K562 (cell line): Measurements from ENCODE around the gene ASCL2. TPM values are rescaled to one million over a fixed set of nuclear protein-coding genes. Genes with fewer than 3 reads are reported as not detected.

Source experiments
- ARID1B ChIP-seq: fragments of 450-650 bp; IDR thresholded peaks from 2 replicates; pipeline ENCODE4 v1.6.1; 2016; ENCODE audit warnings: antibody characterized with exemption, mild to moderate bottlenecking, inconsistent platforms
- CEBPB ChIP-seq: fragments of 450-650 bp; IDR thresholded peaks from 2 replicates; pipeline ENCODE4 v1.6.1; 2016; ENCODE audit warnings: missing genetic modification characterization, missing compliant biosample characterization
- DACH1 ChIP-seq: fragments of 450-650 bp; IDR thresholded peaks from 2 replicates; pipeline ENCODE4 v1.6.1; 2018; ENCODE audit not compliant: partially characterized antibody
- FOXA3 ChIP-seq, 2 experiments: fragments of 450-650 bp in 1 of 2; sonication (generic) in 1 of 2; formaldehyde crosslinking; IDR thresholded peaks in 1 of 2; conservative IDR thresholded peaks in 1 of 2; 2 replicates each; pipeline versions ENCODE4 v1.4.0 to v1.8.0; 2020 to 2022; ENCODE audit warnings: mild to moderate bottlenecking in 2 of 2, missing genetic modification reagents in 1 of 2
- HOMEZ ChIP-seq: fragments of 250-450 bp; sonication (Bioruptor Pico); IDR thresholded peaks from 2 replicates; pipeline ENCODE4 v1.4.0; 2020; ENCODE audit warnings: mild to moderate bottlenecking, moderate library complexity
- JUNB ChIP-seq: fragments of 450-650 bp; formaldehyde crosslinking; conservative IDR thresholded peaks from 2 replicates; pipeline ENCODE4 v1.4.0; 2020; ENCODE audit warnings: mild to moderate bottlenecking
- MTA2 ChIP-seq: fragments of 450-650 bp; IDR thresholded peaks from 2 replicates; pipeline ENCODE4 v1.6.1; 2016; ENCODE audit warnings: low read depth
- MXI1 ChIP-seq: IDR thresholded peaks from 2 replicates; pipeline ENCODE4 v1.6.1; 2011; ENCODE audit warnings: low read depth, mild to moderate bottlenecking, improper control_type of control experiment, low read length
- NCOA4 ChIP-seq: fragments of 450-650 bp; IDR thresholded peaks from 2 replicates; pipeline ENCODE4 v1.6.1; 2018; ENCODE audit warnings: mild to moderate bottlenecking; ENCODE audit not compliant: partially characterized antibody
- NONO ChIP-seq, 2 experiments: fragments of 200-400 bp in 1 of 2; fragments of 450-650 bp in 1 of 2; formaldehyde crosslinking in 1 of 2; IDR thresholded peaks; 2 replicates each; pipeline ENCODE4 v1.6.1; 2017; ENCODE audit warnings: low read depth in 2 of 2, mild to moderate bottlenecking in 2 of 2, moderate library complexity in 2 of 2, low read length in 1 of 2
- PHB ChIP-seq: fragments of 250-450 bp; sonication (Bioruptor Pico); IDR thresholded peaks from 2 replicates; pipeline ENCODE4 v1.5.0; 2021
- RBM15 ChIP-seq: fragments of 200-400 bp; formaldehyde crosslinking; IDR thresholded peaks from 2 replicates; pipeline ENCODE4 v1.6.1; 2018; ENCODE audit warnings: mild to moderate bottlenecking, low read length, moderate library complexity; ENCODE audit not compliant: insufficient read depth
- RBM34 ChIP-seq: fragments of 200-400 bp; formaldehyde crosslinking; IDR thresholded peaks from 2 replicates; pipeline ENCODE4 v1.6.1; 2018; ENCODE audit warnings: low read length, borderline replicate concordance; ENCODE audit not compliant: insufficient read depth
- SLC30A9 ChIP-seq: fragments of 250-450 bp; sonication (Bioruptor Pico); IDR thresholded peaks from 2 replicates; pipeline ENCODE4 v1.8.0; 2022; ENCODE audit warnings: mild to moderate bottlenecking, moderate library complexity
- TGIF2 ChIP-seq: sonication (generic); formaldehyde crosslinking; IDR thresholded peaks from 2 replicates; pipeline ENCODE4 v1.8.1; 2022; ENCODE audit warnings: mild to moderate bottlenecking, missing genetic modification reagents, moderate library complexity
- TRIM28 ChIP-seq: fragments of 450-650 bp; IDR thresholded peaks from 2 replicates; pipeline ENCODE4 v1.6.1; 2017
- TSC22D4 ChIP-seq: fragments of 450-650 bp; IDR thresholded peaks from 2 replicates; pipeline ENCODE4 v1.6.1; 2016; ENCODE audit warnings: missing genetic modification characterization, missing biosample characterization, control low read depth
- XRCC3 ChIP-seq: fragments of 450-650 bp; IDR thresholded peaks from 2 replicates; pipeline ENCODE4 v1.6.1; 2017; ENCODE audit warnings: mild to moderate bottlenecking, moderate library complexity
- ZBTB34 ChIP-seq: fragments of 250-450 bp; sonication (Bioruptor Pico); IDR thresholded peaks from 2 replicates; pipeline ENCODE4 v1.8.0; 2021; ENCODE audit warnings: mild to moderate bottlenecking, moderate library complexity
- ZFX ChIP-seq: sonication (generic); formaldehyde crosslinking; IDR thresholded peaks from 2 replicates; pipeline ENCODE4 v1.8.0; 2022; ENCODE audit warnings: mild to moderate bottlenecking, missing genetic modification reagents, moderate library complexity
- ZNF121 ChIP-seq: sonication (generic); formaldehyde crosslinking; conservative IDR thresholded peaks from 2 replicates; pipeline ENCODE4 v1.8.0; 2022; ENCODE audit warnings: missing genetic modification reagents
- ZNF280A ChIP-seq: fragments of 450-650 bp; IDR thresholded peaks from 2 replicates; pipeline ENCODE4 v1.6.1; 2018; ENCODE audit warnings: mild to moderate bottlenecking, low read depth; ENCODE audit not compliant: partially characterized antibody
- ZNF354B ChIP-seq: fragments of 250-450 bp; sonication (Bioruptor Pico); IDR thresholded peaks from 2 replicates; pipeline ENCODE4 v1.4.0; 2020
- ZNF583 ChIP-seq: fragments of 250-450 bp; sonication (Bioruptor Pico); IDR thresholded peaks from 2 replicates; pipeline ENCODE4 v1.4.0; 2020
- ZNF699 ChIP-seq: fragments of 250-450 bp; sonication (Bioruptor Pico); IDR thresholded peaks from 2 replicates; pipeline ENCODE4 v1.8.0; 2021; ENCODE audit warnings: mild to moderate bottlenecking, moderate library complexity; ENCODE audit not compliant: insufficient replicate concordance
- ZNF77 ChIP-seq: fragments of 250-450 bp; sonication (Bioruptor Pico); IDR thresholded peaks from 2 replicates; pipeline ENCODE4 v1.5.0; 2020
- polyA plus RNA-seq, 8 experiments: library from polyadenylated mRNA; depleted of rRNA in 4 of 8; stranded (reverse) in 5 of 8; unstranded in 3 of 8; fragments of >200 nt; fragmentation: Nextera tagmentation in 2 of 8; fragmentation: Illumina TruSeq in 1 of 8; extraction: Ambion mirVana in 2 of 8; extraction: Trizol in 1 of 8; gene quantifications; 2 replicates each; pipeline versions ENCODE4 v1.2.1 to v1.2.3, GENCODE V29; 2011 to 2014; ENCODE audit warnings: inconsistent platforms in 1 of 8, missing spikeins in 1 of 8
- total RNA-seq, 7 experiments: library from RNA; depleted of rRNA in 6 of 7; stranded (reverse); fragments of >200 nt in 6 of 7; fragmentation: Illumina TruSeq in 2 of 7; extraction: Trizol in 2 of 7; gene quantifications; 2 replicates each; pipeline versions ENCODE4 v1.2.1 to v1.2.3, GENCODE V29; 2011 to 2021; ENCODE audit warnings: low replicate concordance in 1 of 7

Gene ASCL2
- total and polyA plus RNA-seq, 9 of the 15 experiments (the other 6 are each of a cell fraction or from before 2014, with no cell fraction given): 0.11 to 1.4 (median 0.36) TPM; not detected in 2

GRCh38 chr11:2303627-2304505, 33.5 kb upstream of the ASCL2 start (continued):
- no peak for TF ChIP-seq RBM34
- TF ChIP-seq HOMEZ (CRISPR knock-in tag): no peak
- TF ChIP-seq MTA2: peak; percentile 96
- TF ChIP-seq TGIF2 (CRISPR knock-in tag): no peak
- no peak for TF ChIP-seq CEBPB (tag)
- no peak for TF ChIP-seq NCOA4
- no peak; a peak in 1 of 4 replicates for TF ChIP-seq FOXA3 (CRISPR knock-in tag; conservative IDR thresholded peaks at IDR 0.05 in 1 of 2, IDR thresholded peaks at IDR 0.05 in 1 of 2)
- TF ChIP-seq XRCC3: no peak
- no peak for TF ChIP-seq JUNB
- TF ChIP-seq PHB (CRISPR knock-in tag): no peak
- 0 out of 2 replicates have a peak, but pooled peaks have one; percentile 33 for TF ChIP-seq ZBTB34
- TF ChIP-seq MXI1: peak; percentile 69
- TF ChIP-seq ZFX: peak; percentile 61
- TF ChIP-seq ZNF699 (CRISPR knock-in tag): no peak
- TF ChIP-seq ZNF77 (CRISPR knock-in tag): no peak
- no peak for TF ChIP-seq SLC30A9 (CRISPR knock-in tag)
- no peak for TF ChIP-seq ZNF354B (CRISPR knock-in tag)
- no peak for TF ChIP-seq ZNF280A
- no peak for TF ChIP-seq RBM15
- TF ChIP-seq ZNF121 (CRISPR knock-in tag): no peak
- no peak for TF ChIP-seq DACH1
- TF ChIP-seq TSC22D4 (tag): no peak
- TF ChIP-seq NONO (IDR thresholded peaks at IDR 0.05; ENCODE audit: low read depth in 2 of 2, low read length in 1 of 2): peak in 1 of 2 experiments; percentile 78; a peak in 2 of 4 replicates
- TF ChIP-seq TRIM28: no peak
- peak; percentile 99 for TF ChIP-seq ARID1B
- TF ChIP-seq ZNF583: peak; percentile 81
